Endothelial cell of umbilical vein (primary cell): ENCODE results near the gene PTPRCAP.

ENCODE experiments used
- POLR2A ChIP-seq: IDR thresholded peaks from 2 replicates; pipeline ENCODE4 v1.6.1; 2012; ENCODE audit warnings: low read depth, mild to moderate bottlenecking, control low read depth, low read length
- TF ChIP-seq, protein P1 (sequence below), 2 donors: IDR thresholded peaks; 1 replicate in 1 of 2; 2 replicates in 1 of 2; pipeline ENCODE4 v1.5.1; 2011; ENCODE audit warnings: low read length in 2 of 2, mild to moderate bottlenecking in 2 of 2, moderate library complexity in 2 of 2, control low read depth in 1 of 2, inconsistent platforms in 1 of 2, low read depth in 1 of 2; ENCODE audit not compliant: insufficient read depth in 1 of 2; ENCODE audit errors: extremely low read depth in 1 of 2

DNA sequence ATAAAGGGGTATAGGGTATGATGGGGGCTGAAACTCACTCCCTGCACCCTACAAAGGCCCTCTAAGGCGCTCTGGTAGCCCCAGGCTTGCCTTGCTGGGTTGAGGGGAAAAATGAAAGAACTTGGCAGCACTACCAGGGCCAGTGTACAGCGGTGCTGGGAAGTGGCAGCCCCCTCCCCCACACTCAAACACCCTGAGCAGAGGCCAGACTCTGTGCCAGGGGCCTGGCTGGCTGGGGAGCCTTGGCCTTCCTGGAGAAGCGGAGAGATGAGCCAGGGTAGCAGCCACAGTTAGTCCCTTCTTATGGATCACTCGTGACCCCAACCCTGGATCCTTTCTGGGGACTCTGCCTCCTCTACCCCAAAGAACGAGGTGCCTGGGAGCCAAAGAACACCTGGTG lies 28.9 kb upstream of the PTPRCAP start:
- no peak for TF ChIP-seq POLR2A
- TF ChIP-seq, protein P1, sequence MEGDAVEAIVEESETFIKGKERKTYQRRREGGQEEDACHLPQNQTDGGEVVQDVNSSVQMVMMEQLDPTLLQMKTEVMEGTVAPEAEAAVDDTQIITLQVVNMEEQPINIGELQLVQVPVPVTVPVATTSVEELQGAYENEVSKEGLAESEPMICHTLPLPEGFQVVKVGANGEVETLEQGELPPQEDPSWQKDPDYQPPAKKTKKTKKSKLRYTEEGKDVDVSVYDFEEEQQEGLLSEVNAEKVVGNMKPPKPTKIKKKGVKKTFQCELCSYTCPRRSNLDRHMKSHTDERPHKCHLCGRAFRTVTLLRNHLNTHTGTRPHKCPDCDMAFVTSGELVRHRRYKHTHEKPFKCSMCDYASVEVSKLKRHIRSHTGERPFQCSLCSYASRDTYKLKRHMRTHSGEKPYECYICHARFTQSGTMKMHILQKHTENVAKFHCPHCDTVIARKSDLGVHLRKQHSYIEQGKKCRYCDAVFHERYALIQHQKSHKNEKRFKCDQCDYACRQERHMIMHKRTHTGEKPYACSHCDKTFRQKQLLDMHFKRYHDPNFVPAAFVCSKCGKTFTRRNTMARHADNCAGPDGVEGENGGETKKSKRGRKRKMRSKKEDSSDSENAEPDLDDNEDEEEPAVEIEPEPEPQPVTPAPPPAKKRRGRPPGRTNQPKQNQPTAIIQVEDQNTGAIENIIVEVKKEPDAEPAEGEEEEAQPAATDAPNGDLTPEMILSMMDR (IDR thresholded peaks at IDR 0.05; ENCODE audit: extremely low read depth in 1 of 2, insufficient read depth in 1 of 2, low read depth in 1 of 2, low read length in 2 of 2) = no peak
